Measurements from ENCODE around the gene CUEDC1.

CUEDC1 gene

DNA sequence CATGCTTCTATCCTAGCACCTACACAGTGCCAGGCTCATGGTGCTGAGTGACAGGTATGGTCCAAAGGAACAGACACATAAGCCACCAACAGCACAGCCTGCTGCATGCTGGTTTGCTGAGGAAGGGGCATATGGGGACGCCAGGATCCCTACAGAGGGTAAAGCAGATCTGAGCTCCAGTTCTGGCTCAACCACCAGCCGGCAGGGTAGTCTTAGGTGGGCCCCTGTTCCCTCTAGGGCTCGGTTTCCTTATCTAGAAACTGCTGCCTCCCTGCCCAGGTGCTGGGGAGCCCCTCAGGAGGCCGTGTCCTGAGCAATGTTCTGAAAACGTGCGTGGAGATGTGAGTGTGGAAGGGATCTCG, 81.2 kb downstream of the CUEDC1 start:
- no peak for DNase-seq

DNA sequence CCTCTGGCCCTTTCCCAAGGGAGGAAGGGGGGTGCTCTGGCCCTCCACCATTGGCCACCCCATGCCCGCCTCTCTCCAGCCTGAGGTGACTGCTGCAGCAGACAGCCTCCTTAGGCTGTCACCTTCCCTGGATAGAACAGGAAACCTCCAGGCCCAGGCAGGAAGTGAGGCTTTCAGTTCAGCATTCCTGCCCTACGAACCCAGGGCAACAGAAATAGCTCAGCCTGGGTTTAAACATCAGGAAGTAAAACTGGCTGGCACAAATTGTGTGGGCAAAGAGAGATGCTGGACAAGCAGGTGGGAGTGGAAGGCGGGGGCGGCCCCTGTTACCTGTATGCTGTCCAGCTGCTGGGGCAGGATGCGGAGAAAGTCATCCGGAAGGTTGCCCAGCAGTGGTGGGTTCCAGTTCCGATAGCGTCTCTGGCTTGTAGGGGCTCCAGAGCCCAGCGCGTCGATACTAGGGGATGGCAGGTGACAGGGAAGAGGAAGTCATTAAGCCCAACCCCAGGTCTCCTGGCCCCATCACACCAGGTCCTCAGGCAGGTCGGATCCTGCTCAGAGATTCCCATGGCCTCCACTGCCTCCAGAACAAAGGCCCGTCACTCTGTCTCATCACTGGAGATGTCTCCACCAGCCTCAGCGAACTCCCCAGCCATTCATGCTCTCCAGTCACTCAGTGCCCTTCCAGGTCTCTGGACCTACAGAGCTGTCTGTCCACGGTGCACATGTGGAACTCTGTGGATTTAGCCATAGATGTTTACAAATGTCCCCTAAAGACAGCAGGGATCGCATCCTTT, 81.8 kb downstream of the CUEDC1 start:
- DNase-seq, result no peak

- no peak for DNase-seq
Measured at GRCh38 chr17:57872536-57872935, 82.7 kb downstream of the CUEDC1 start.

DNA sequence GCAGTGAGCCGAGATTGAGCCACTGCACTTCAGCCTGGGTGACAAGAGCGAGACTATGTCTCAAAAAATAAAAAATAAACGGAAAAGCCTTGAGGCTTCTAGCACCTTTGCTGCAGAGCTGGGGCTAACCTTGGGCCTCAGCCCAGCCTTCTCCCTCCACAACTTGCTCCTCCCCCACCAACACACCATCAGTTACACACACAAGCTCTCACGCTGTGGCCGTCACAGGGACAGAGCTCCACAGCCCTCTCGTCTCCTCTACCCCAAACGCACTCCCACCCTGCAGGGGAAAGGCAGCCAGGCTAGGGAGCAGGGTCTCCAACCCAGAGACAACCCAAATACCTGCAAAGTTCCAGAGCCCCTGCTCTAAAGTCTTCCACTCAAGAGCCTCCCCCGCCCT, 83.3 kb downstream of the CUEDC1 start:
- no peak for DNase-seq

GRCh38 chr17:57871155-57871554, 84.1 kb downstream of the CUEDC1 start:
- DNase-seq, result no peak

GRCh38 chr17:57870283-57870635, 85.0 kb downstream of the CUEDC1 start:
- DNase-seq, result no peak

DNA sequence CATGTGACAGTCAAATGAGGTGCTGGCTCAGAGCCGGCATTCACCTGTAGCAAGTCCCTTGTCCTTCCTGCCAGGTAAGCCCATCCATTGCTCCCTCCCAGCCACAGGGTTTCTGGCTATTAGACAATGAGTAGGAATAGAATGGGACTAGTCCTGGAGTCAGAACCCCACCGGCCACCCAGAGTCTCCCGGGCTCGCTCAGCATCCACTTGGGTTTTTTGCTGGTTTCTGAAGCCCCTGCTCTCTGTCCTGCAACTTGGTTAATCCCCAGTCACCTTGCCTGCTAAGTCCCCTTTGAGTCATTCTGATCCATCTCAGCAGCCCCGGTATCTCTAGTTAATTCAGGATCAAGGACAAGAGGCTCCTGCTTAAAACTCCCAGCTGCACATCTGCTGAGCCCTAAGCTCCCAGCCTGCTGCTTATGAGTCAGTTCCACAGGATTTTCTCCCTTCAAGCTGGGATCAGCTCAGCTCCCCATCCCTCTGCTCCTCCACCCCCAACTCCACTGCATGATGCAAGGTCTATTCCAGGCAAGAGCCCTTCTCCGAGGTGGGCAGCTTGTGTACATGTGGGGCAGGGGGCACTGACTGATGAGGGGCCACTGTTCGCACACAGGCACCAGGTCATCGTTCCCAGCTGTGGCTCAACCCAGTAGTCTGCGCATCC, 85.5 kb downstream of the CUEDC1 start:
- DNase-seq, result no peak

DNA sequence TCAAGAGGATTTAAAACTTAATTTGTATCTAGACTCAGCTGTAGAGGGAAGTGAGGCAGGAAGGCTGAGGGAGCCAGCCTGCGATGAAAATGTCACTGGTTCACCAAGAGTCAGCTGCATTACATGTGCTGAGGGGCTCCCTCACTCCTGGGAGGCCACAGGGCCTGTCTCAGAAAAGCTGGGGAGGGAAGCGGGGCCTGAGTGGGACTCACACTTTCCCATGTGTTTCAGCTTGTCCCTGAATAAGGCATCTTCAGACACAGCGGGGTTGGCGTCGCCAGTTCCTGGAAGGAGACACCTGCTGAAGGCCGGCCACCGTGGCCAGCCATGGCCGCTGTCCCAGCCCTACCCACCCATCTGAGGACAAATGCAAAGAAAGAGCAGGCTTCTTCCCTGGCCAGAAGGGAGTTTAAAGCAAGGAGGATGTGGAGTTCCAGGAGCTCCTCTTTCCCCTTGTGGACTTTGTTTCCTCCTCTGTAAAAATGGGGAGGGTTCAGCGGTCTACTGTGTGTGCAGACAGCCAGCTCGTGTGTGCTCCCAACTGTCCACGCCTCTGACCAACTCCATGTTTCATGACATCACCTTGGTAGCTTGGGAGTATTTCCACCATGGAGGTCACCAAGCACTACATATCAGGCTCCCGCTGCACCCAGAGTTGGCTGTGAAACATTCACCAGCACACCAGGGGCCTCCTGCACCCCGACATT, 86.1 kb downstream of the CUEDC1 start:
- DNase-seq, result no peak

GRCh38 chr17:57868007-57868909, 87.0 kb downstream of the CUEDC1 start:
- no peak for DNase-seq

- DNase-seq, result no peak
Measured at GRCh38 chr17:57867126-57867525, 88.1 kb downstream of the CUEDC1 start.

- no peak for DNase-seq
Measured at GRCh38 chr17:57866723-57867122, 88.5 kb downstream of the CUEDC1 start.

DNA sequence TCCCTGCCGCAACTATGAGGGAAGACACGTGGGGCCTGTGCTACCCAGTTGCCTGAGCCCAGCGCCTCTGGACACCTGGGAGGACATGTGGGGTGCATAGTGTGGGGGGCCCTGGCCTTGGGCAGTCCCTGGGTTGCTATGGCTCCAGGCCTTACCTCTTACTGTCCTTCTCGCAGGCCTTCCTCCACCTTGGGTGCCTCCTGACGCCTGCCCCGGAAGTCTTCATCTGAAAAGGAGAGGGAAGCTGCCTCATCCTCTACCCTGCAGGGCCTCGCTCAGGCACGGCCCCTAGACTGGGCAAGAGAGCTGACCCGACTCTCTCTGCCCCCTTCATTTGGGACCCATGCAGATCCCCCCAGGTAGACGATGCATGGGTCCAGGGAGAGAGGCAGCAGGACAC, 88.9 kb downstream of the CUEDC1 start:
- DNase-seq, result no peak

DNA sequence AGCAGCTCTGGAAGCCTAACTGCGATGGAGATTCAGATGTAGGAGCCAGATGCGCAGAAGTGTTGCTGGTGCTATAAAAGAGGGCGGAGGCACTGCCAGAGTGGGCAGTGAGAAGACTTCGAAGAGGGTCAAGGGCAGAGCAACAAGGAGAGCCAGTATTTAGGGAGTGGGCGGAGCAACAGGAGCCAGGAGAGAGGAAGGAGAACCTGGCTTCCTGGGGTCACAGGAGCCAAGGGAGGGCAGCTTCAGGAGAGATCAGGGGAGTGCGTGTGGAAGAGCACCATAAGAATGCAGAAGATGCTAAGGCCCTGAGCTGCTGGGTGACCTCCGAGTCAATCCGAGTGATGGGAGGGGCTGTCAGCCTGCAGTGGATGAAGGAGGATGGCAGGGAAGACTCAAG, 90.9 kb downstream of the CUEDC1 start:
- no peak for DNase-seq

GRCh38 chr17:57862694-57863667, 92.2 kb downstream of the CUEDC1 start:
- no peak for DNase-seq

- no peak for DNase-seq
Measured at GRCh38 chr17:57861790-57862693, 93.2 kb downstream of the CUEDC1 start.

DNA sequence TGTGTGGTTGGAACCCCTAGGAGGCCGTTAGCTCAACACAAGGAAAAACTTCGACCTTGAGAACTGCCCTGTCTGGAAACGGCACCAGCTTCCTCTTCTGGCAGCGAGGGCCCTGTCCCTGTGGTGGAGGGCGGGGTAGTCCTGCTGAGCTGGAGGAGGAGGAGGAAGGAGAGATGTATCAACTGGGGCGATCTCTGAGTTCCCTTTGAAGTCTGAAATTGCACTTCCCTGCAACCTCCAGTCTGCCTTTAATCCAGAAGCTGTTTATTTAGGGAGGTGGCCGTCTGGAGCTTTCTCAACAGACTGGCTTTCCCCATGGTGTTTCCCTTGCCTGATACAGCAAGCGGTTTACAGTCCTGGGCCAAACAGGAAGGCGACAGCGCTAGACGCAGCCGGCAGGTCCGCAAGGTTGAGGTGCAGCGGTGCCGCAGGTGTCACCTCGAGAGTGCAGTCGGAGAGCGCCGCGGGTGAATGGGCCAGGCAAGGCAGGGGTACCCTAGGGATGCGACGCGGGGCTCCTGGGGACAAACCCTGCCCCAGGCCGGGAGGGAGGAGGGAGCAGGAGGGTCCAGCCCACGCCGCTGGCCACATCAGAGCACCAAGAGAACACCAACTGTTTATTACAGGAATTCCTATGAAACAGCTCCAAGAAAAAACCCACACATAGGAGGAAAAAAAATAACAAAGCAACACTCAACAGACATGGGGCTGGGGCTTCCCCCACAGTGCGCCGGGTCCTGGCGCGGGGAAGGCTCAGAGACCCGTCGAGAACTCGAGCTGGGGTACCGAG, 94.0 kb downstream of the CUEDC1 start:
- DNase-seq, result peak; percentile 45

DNA sequence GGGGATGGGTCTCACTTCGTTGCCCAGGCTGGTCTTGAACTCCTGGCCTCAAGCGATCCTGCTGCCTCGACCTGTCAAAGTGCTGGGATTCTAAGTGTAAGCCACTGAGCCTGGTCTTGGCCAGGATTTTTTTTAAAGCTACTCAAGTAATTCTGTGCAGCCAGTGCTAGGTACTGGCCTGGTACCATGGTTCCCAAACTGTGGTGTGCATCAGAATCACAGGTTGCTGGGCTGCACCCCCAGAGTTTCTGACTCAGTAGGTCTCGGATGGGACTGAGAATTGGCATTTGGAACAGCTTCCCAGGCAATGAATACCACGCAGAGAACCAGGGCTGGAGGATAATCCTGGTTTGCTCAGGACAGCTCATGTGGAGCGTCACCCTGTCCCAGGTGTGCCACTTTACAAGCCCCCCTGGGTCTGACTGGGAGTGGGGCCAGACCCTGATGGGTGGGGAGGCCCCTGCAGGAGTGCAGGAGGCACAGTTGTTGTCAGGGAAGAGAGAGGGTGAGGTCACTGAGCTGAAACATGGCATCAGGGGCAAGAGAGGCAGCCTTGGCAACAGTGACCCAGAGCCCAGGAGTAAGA, 94.7 kb downstream of the CUEDC1 start:
- no peak for DNase-seq

DNA sequence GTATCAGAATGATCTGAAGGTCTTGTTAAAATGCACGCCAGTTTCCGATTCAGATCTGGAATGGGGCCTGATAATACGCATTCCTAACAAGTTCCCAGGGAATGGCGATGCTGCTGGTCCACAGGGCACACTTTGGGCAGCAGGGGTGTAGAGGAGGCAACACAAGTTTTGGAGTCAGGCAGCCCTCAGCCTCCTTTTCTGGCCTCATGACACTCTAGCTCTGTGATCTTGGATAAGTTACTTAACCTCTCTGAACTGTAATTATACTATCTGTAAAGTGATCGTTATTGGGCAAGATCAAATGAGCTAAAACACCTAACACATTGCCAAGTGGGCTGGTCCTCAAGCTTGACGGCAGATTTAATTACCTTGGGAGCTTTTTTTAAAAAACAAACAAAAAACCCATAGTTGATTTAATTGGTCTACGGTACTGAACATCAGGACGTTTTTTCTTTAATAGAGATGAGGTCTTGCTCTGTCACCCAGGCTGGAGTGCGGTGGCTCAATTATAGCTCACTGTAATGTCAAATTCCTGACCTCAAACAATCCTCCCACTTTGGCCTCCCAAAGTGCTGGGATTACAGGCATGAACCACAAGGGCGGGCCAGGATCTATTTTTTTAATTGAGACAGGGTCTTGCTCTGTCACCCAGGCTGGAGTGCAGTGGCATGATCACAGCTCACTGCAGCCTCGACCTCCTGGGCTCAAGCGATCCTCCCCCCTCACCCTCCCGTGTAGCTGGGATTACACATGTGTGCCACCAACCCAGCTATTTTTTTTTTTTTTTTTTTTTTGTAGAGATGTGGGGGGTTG, 95.4 kb downstream of the CUEDC1 start:
- DNase-seq, result no peak

DNA sequence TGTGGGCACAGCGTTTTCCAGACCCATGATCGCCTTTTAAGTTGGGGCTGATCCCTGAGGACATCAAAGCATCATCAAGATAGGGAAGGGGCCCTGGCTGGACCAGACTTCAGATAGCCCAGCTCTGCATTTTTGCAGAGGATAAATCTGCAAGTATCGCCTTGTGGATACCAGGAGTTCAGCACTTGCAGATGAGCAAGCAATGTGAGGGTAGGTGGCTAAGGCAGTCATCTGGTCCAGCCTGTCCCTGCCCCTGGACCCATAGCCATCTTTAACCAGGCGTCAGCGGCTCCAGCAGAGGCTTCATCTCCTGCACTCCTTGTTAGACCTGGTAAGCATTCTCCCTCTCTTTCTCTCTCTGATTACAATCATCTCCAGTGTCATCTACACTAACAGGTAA, 96.4 kb downstream of the CUEDC1 start:
- no peak for DNase-seq
